Uterus (tissue), 2 donors: ENCODE results near the gene FHAD1.

Source experiments
- POLR2A ChIP-seq, 2 donors: fragments of 450-650 bp; IDR thresholded peaks; one replicate each; pipeline ENCODE4 v1.6.1; 2016; ENCODE audit warnings: antibody characterized with exemption in 2 of 2, mild to moderate bottlenecking in 1 of 2, moderate library complexity in 1 of 2
- TF ChIP-seq, protein P1 (sequence below), 4 experiments: fragments of 200-600 bp in 2 of 4; fragments of 450-650 bp in 2 of 4; sonication (generic) in 2 of 4; IDR thresholded peaks; one replicate each; pipeline ENCODE4 v1.5.1; 2016 to 2019; ENCODE audit warnings: antibody characterized with exemption in 4 of 4, mild to moderate bottlenecking in 2 of 4, moderate library complexity in 1 of 4

DNA sequence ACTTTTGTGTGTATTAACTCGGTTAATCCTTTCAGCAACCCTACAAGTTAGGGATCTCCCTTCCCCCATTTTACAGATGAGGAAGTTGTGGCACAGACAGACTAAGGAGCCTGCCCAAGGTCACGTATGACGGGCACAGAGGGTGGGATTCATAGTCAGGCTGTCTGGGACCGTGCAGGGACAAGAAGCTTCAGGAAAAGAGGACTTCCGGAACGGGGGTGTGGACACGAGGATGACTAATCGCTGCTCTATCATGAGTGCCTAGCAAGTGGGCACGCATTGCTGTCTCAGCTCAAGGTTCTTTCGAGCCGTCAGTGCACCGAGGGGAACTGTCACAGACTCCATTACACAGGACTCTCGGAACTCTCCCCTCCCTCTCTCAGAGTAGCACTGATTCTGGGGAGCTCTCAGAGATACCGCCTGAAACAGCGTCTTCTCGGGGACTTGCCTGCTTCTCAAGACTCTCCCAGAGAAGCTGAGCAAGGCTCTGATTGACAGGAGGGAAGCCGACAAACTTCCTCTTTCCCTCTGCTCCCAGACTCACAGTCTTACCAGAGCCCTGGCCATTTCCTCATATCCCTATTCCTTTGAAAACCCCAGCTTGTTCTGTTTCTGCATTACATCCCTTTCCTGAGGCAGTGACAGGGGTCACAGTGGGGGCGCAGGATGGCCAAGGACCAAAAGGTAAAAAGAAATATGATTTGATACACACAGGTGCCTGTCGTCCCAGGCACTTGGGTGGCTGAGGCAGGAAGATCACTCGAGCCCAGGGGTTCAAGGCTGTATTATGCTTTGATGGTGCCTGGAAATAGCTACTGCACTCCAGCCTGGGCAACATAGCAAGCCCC is 14.4 kb downstream of the FHAD1 start:
- TF ChIP-seq, protein P1, sequence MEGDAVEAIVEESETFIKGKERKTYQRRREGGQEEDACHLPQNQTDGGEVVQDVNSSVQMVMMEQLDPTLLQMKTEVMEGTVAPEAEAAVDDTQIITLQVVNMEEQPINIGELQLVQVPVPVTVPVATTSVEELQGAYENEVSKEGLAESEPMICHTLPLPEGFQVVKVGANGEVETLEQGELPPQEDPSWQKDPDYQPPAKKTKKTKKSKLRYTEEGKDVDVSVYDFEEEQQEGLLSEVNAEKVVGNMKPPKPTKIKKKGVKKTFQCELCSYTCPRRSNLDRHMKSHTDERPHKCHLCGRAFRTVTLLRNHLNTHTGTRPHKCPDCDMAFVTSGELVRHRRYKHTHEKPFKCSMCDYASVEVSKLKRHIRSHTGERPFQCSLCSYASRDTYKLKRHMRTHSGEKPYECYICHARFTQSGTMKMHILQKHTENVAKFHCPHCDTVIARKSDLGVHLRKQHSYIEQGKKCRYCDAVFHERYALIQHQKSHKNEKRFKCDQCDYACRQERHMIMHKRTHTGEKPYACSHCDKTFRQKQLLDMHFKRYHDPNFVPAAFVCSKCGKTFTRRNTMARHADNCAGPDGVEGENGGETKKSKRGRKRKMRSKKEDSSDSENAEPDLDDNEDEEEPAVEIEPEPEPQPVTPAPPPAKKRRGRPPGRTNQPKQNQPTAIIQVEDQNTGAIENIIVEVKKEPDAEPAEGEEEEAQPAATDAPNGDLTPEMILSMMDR (IDR thresholded peaks at IDR 0.05), result no peak
- TF ChIP-seq POLR2A (IDR thresholded peaks at IDR 0.05), result no peak
